Suprapubic skin (tissue), 4 donors: Measurements from ENCODE around the gene TXNL4B. TPM values are rescaled to one million over a fixed set of nuclear protein-coding genes. Genes with fewer than 3 reads are reported as not detected.
"Not testable (repeated sequence)": the region's sequence is repeated elsewhere in the genome, so short reads cannot be mapped to it uniquely, and the experiment has no call there.

ENCODE experiments used
- DNase-seq, 2 donors: peaks; one replicate each; pipeline ENCODE4 v3.0.0-alpha.2; 2019; ENCODE audit warnings: low spot score in 2 of 2
- H3K27ac ChIP-seq: fragments of 200-600 bp; sonication (generic); one replicate; pipeline ENCODE4 v1.5.1; 2019
- H3K27me3 ChIP-seq: fragments of 200-600 bp; sonication (generic); one replicate; pipeline ENCODE4 v1.5.1; 2019
- H3K36me3 ChIP-seq: fragments of 200-600 bp; sonication (generic); one replicate; pipeline ENCODE4 v1.5.1; 2019
- H3K4me1 ChIP-seq: fragments of 200-600 bp; sonication (generic); one replicate; pipeline ENCODE4 v1.5.1; 2019
- H3K4me3 ChIP-seq: fragments of 200-600 bp; sonication (generic); one replicate; pipeline ENCODE4 v1.5.1; 2019; ENCODE audit warnings: mild to moderate bottlenecking
- H3K9me3 ChIP-seq: fragments of 200-600 bp; sonication (generic); one replicate; pipeline ENCODE4 v1.5.1; 2019
- EP300 ChIP-seq: sonication (generic); formaldehyde crosslinking; IDR thresholded peaks from one replicate; pipeline ENCODE4 v1.6.1; 2017; ENCODE audit warnings: antibody characterized with exemption
- POLR2A ChIP-seq, 2 donors: fragments of 450-650 bp; IDR thresholded peaks; one replicate each; pipeline ENCODE4 v1.6.1; 2017; ENCODE audit warnings: antibody characterized with exemption in 2 of 2, mild to moderate bottlenecking in 2 of 2, moderate library complexity in 2 of 2
- POLR2AphosphoS5 ChIP-seq, 3 donors: sonication (generic); formaldehyde crosslinking; IDR thresholded peaks; one replicate each; pipeline ENCODE4 v1.6.1; 2017; ENCODE audit warnings: antibody characterized with exemption in 3 of 3
- WGBS: methylation state at CpG from one replicate; pipeline ENCODE4 v1.1.5; 2018; 5-methylcytosine and 5-hydroxymethylcytosine counted together
- total RNA-seq, 4 donors: library from RNA; depleted of rRNA; stranded (reverse); fragments of >200 nt; gene quantifications; one replicate each; pipeline ENCODE4 v1.1.0, GENCODE V29; 2016
- TF ChIP-seq, protein P1 (sequence below), 2 donors: fragments of 200-600 bp in 1 of 2; fragments of 450-650 bp in 1 of 2; sonication (generic) in 1 of 2; IDR thresholded peaks; one replicate each; pipeline ENCODE4 v1.5.1; 2016 to 2019; ENCODE audit warnings: antibody characterized with exemption in 2 of 2, mild to moderate bottlenecking in 1 of 2, moderate library complexity in 1 of 2

TXNL4B gene
- total RNA-seq, 4 donors from 2014 or later: 6.4 to 19.9 (median 6.9) TPM

DNA sequence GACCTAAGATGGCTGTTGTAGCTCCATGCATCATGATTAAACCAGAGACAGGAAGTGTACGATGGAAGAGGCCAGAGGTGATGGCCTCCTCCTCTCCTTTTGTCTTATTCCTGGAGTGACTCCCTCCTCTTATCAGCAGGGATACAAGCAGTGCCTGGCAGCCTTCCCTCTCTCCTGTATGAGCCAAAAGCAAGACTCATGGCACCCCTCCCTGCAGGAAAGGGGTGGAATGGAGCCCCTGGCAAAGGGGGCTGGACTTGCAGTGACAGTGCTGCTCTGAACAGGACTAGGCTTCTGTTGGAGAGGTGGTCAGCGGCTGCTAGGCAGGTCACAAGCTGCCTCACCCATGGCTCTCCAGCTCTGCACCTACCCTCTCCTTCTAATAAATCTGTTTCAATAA is 8.4 kb downstream of the TXNL4B start:
- no peaks in the 10 kb centered on the region for H3K9me3 ChIP-seq
- no peaks in the 10 kb centered on the region for H3K4me1 ChIP-seq
- H3K4me3 ChIP-seq: no peak overlapping the region
- no peak overlapping the region for H3K27ac ChIP-seq
- no peak for DNase-seq
- no peaks in the 10 kb centered on the region for H3K27me3 ChIP-seq
- H3K36me3 ChIP-seq: peaks cover 52% of the 10 kb centered on the region
- 95% methylated on average over 2 of the region's 2 CpGs for WGBS
- no peak for TF ChIP-seq POLR2A (IDR thresholded peaks at IDR 0.05)
- no peak for TF ChIP-seq EP300
- TF ChIP-seq, protein P1, sequence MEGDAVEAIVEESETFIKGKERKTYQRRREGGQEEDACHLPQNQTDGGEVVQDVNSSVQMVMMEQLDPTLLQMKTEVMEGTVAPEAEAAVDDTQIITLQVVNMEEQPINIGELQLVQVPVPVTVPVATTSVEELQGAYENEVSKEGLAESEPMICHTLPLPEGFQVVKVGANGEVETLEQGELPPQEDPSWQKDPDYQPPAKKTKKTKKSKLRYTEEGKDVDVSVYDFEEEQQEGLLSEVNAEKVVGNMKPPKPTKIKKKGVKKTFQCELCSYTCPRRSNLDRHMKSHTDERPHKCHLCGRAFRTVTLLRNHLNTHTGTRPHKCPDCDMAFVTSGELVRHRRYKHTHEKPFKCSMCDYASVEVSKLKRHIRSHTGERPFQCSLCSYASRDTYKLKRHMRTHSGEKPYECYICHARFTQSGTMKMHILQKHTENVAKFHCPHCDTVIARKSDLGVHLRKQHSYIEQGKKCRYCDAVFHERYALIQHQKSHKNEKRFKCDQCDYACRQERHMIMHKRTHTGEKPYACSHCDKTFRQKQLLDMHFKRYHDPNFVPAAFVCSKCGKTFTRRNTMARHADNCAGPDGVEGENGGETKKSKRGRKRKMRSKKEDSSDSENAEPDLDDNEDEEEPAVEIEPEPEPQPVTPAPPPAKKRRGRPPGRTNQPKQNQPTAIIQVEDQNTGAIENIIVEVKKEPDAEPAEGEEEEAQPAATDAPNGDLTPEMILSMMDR (IDR thresholded peaks at IDR 0.05): no peak
- TF ChIP-seq POLR2AphosphoS5 (IDR thresholded peaks at IDR 0.05): no peak

DNA sequence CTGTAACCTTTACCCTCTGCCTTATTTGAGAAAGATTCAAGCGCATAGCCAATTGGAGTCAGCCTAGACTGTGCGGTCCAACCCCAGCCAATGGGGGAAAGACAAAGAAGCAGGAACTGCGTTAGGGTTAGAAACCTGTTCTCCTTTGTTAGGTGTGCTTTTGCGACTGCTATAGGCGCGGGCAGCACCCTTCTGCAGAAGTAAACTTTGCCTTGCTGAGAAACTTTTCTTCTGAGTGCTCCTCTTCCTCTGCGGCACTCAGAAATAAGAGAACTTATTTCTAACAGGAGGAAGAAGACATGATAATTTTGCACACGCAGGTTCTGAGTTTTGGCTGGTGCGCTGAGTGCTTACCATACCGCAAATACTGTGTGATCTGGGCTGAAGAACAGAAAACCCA is 9.0 kb downstream of the TXNL4B start:
- H3K27ac ChIP-seq: no peak overlapping the region
- no peak for DNase-seq
- H3K36me3 ChIP-seq: peaks cover 48% of the 10 kb centered on the region
- WGBS: 90% methylated on average over 10 of the region's 10 CpGs
- TF ChIP-seq, protein P1 (IDR thresholded peaks at IDR 0.05): no peak
- TF ChIP-seq POLR2A (IDR thresholded peaks at IDR 0.05) (no peak), POLR2AphosphoS5 (IDR thresholded peaks at IDR 0.05) (no peak), EP300 (no peak)
- no peak overlapping the region for H3K4me3 ChIP-seq
- no peaks in the 10 kb centered on the region for H3K4me1 ChIP-seq
- no peaks in the 10 kb centered on the region for H3K9me3 ChIP-seq
- no peaks in the 10 kb centered on the region for H3K27me3 ChIP-seq

DNA sequence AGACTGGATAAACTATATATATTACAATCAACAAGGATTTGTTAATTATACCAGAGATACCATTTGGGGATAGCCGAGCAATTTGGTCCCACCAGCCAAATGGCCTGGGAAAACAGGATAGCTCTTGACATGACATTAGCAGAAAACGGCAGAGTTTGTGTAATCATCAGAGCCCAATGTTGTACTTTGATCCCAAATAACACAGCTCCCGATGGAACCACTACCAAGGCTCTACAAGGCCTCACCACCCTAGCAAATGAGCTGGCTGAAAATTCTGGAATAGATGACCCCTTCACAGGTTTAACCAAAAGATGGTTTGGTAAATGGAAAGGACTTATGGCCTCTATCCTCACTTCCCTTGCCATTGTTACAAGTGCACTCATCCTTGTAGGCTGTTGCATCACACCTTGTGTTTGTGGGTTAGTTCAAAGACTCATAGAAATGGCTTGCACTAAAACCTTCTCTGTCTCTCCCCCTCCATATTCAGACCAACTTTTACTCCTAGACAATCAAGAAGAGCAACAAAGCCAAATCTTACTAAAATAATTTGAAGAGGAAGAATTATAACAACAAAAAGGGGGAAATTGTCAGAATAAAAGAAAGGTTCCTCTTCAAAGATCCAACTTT is 9.5 kb downstream of the TXNL4B start:
- no peak overlapping the region for H3K4me3 ChIP-seq
- H3K4me1 ChIP-seq: no peaks in the 10 kb centered on the region
- no peaks in the 10 kb centered on the region for H3K9me3 ChIP-seq
- no peak overlapping the region for H3K27ac ChIP-seq
- DNase-seq: no peak
- H3K27me3 ChIP-seq: no peaks in the 10 kb centered on the region
- WGBS: 62% methylated on average over 3 of the region's 3 CpGs
- H3K36me3 ChIP-seq: peaks cover 43% of the 10 kb centered on the region
- no peak for TF ChIP-seq POLR2AphosphoS5 (IDR thresholded peaks at IDR 0.05)
- TF ChIP-seq, protein P1 (IDR thresholded peaks at IDR 0.05): no peak
- TF ChIP-seq POLR2A (IDR thresholded peaks at IDR 0.05): no peak
- TF ChIP-seq EP300: no peak

DNA sequence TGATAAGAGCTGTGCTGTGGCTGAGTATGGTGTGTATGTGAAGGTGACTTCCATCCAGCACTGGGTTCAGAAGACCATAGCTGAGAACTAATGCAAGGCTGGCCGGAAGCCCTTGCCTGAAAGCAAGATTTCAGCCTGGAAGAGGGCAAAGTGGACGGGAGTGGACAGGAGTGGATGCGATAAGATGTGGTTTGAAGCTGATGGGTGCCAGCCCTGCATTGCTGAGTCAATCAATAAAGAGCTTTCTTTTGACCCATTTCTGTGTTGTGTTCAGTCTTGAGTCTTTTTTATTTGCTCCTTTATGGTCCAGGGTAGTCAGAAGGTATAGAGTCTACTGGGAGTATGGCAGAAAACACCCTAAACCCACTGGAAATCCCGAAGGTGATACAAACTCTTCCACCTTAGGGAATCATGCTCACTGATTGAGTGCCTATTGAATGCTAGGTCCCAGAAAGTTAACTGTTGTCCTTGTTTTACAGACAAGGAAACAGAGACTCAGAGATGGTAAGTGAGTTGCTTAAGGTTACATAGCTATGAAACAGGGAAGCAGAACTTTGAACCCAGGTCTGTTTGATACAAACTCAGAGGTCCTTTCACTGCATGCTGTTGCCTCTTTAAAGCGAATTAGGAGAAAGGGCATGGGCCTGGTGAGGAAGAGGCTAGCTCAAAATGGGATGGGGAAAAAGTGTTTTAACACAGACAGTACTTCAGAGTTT is 16.3 kb downstream of the TXNL4B start:
- H3K9me3 ChIP-seq, H3K4me1 ChIP-seq, H3K36me3 ChIP-seq, H3K4me3 ChIP-seq, H3K27me3 ChIP-seq, DNase-seq, H3K27ac ChIP-seq: not testable (repeated sequence)
- WGBS: 77% methylated on average over 2 of the region's 5 CpGs

DNA sequence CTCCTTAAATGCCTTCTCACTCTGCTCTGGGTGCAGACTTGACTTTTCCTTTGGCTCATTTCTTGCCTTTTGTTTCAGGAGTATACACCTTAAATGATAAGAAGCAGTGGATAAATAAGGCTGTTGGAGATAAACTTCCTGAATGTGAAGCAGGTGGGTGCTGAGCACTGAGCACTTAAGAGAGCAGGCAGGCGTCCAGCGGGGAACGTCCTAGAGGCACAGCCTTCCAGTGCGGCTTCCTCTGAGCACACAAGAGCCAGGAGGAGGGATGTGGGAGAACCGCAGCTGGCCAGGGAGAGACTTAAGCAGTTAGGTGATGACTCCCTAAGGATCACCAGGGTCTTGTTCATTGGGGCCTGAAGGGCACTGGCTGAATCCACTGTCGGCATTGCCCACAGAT is 18.4 kb downstream of the TXNL4B start:
- WGBS: 100% methylated on average over 1 of the region's 6 CpGs
- not testable (repeated sequence) for H3K4me3 ChIP-seq, H3K36me3 ChIP-seq, H3K27ac ChIP-seq, H3K9me3 ChIP-seq, H3K27me3 ChIP-seq, DNase-seq, H3K4me1 ChIP-seq

DNA sequence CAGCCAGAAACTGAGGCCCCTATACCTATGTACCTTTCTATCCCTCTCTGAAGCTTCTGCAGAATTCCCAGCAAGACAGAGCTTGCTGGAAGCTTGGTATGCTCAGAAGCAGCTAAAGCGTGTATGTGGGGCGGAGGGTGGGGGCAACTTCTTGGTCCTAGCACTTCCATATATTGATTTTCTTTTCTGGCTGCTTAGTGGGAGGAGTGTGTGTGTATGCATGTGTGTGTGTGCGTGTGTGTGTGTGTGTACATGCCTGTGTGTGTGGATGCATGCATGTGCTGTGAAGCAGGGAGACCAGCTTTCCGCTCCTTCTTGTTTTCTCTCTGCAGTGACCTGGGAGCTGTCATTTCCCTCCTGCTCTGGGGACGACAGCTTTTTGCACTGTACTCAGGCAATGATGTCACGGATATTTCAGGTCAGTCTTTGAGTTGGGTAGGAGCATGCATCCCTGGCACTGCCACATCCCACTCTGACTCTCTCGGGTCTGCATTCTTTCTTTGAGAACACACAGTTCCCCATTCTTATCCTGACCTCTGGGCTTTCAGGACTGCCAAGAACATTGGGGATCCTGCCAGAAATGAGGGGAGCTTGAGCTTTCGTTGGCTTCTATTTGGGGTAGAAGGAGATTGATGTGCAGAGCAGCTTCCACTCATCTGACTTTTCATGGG is 19.7 kb downstream of the TXNL4B start:
- WGBS: 77% methylated on average over 8 of the region's 8 CpGs
- H3K4me1 ChIP-seq: peaks cover 6% of the 10 kb centered on the region
- TF ChIP-seq POLR2A (IDR thresholded peaks at IDR 0.05) (no peak), EP300 (no peak), POLR2AphosphoS5 (IDR thresholded peaks at IDR 0.05) (no peak)
- TF ChIP-seq, protein P1 (IDR thresholded peaks at IDR 0.05): no peak
- H3K9me3 ChIP-seq: no peaks in the 10 kb centered on the region
- DNase-seq: no peak
- H3K27me3 ChIP-seq: no peaks in the 10 kb centered on the region
- no peak overlapping the region for H3K27ac ChIP-seq
- no peaks in the 10 kb centered on the region for H3K36me3 ChIP-seq
- no peak overlapping the region for H3K4me3 ChIP-seq
